Stimulated activated CD4-positive, alpha-beta T cell treated with anti-CD3 and anti-CD28 coated beads, Interleukin-4, amount 100 ng/mL, for 24 hours (primary cell): Measurements from ENCODE around the gene GPR176.
"Not testable (repeated sequence)": the region's sequence is repeated elsewhere in the genome, so short reads cannot be mapped to it uniquely, and the experiment has no call there.

ENCODE experiments used
- DNase-seq: peaks from one replicate; pipeline ENCODE4 v3.0.0-alpha.2; 2020

The GPR176 gene

GRCh38 chr15:39852250-39852649 lies 67.8 kb downstream of the GPR176 start:
- no peak for DNase-seq

GRCh38 chr15:39851500-39852092 lies 68.5 kb downstream of the GPR176 start:
- DNase-seq = no peak

- DNase-seq = no peak
Measured at GRCh38 chr15:39850436-39850835, 69.6 kb downstream of the GPR176 start.

- no peak for DNase-seq
Measured at GRCh38 chr15:39846108-39846507, 74.0 kb downstream of the GPR176 start.

GRCh38 chr15:39845582-39845981 lies 74.5 kb downstream of the GPR176 start:
- DNase-seq = no peak

- DNase-seq = no peak
Measured at GRCh38 chr15:39843565-39843964, 76.5 kb downstream of the GPR176 start.

- DNase-seq = no peak
Measured at GRCh38 chr15:39837454-39837853, 82.6 kb downstream of the GPR176 start.

GRCh38 chr15:39835550-39835949 lies 84.5 kb downstream of the GPR176 start:
- DNase-seq = no peak

- DNase-seq = no peak
Measured at GRCh38 chr15:39834256-39834655, 85.8 kb downstream of the GPR176 start.

- no peak for DNase-seq
Measured at GRCh38 chr15:39833515-39833981, 86.5 kb downstream of the GPR176 start.

GRCh38 chr15:39830166-39830565 lies 89.9 kb downstream of the GPR176 start:
- DNase-seq = no peak

- DNase-seq = no peak
Measured at GRCh38 chr15:39828374-39828931, 91.6 kb downstream of the GPR176 start.

- DNase-seq = no peak
Measured at GRCh38 chr15:39826975-39827374, 93.1 kb downstream of the GPR176 start.

GRCh38 chr15:39823634-39824033 lies 96.4 kb downstream of the GPR176 start:
- no peak for DNase-seq

GRCh38 chr15:39820050-39820602 lies 99.9 kb downstream of the GPR176 start:
- no peak for DNase-seq

GRCh38 chr15:39819533-39819932 lies 100.5 kb downstream of the GPR176 start:
- no peak for DNase-seq

GRCh38 chr15:39817892-39818291 lies 102.2 kb downstream of the GPR176 start:
- DNase-seq = no peak

- DNase-seq = no peak
Measured at GRCh38 chr15:39814489-39814888, 105.6 kb downstream of the GPR176 start.

GRCh38 chr15:39812651-39813050 lies 107.4 kb downstream of the GPR176 start:
- DNase-seq = not testable (repeated sequence)

GRCh38 chr15:39808909-39809308 lies 111.2 kb downstream of the GPR176 start:
- no peak for DNase-seq

GRCh38 chr15:39807791-39808190 lies 112.3 kb downstream of the GPR176 start:
- DNase-seq = no peak

- DNase-seq = no peak
Measured at GRCh38 chr15:39804026-39804425, 116.0 kb downstream of the GPR176 start.

GRCh38 chr15:39803016-39803415 lies 117.0 kb downstream of the GPR176 start:
- DNase-seq = no peak

- no peak for DNase-seq
Measured at GRCh38 chr15:39801641-39802309, 118.3 kb downstream of the GPR176 start.
